HepG2 (cell line): ENCODE measurements around the gene NFIC. TPM values are rescaled to one million over a fixed set of nuclear protein-coding genes. Genes with fewer than 3 reads are reported as not detected.

Experiments
- ATAC-seq: fragments of 200-7000 bp; cut with Tn5 transposase; 3 replicates; pipeline ENCODE4 v1.9.1; 2020; ENCODE audit warnings: mild to moderate bottlenecking, moderate library complexity
- BruUV-seq: library from RNA; stranded (reverse); fragments of 400-500 nt; replicated peaks from 2 replicates; lab custom pipeline; 2021; lab: Mats Ljungman, UMichigan
- CTCF ChIA-PET: fragments of 300-600 bp; formaldehyde crosslinking; extraction: SDS; loops from one replicate; lab custom pipeline; 2021; ENCODE audit warnings: low total read pairs, inconsistent platforms, low intra/inter-chr PET ratio; lab: Yijun Ruan, JAX
- POLR2A ChIA-PET: fragments of 350-600 bp; sonication (Branson Sonifier 250); formaldehyde crosslinking; loops from one replicate; lab custom pipeline; 2020; ENCODE audit warnings: antibody characterized with exemption, inconsistent platforms; lab: Yijun Ruan, JAX
- DNase-seq: peaks from one replicate; pipeline ENCODE4 v3.0.0-alpha.2; 2015; ENCODE audit warnings: low spot score
- FAIRE-seq: peaks from 3 replicates; lab custom pipeline; 2011; peaks lifted over from hg19 to GRCh38; lab: Jason Lieb, UNC
- H2AFZ ChIP-seq: one replicate; pipeline ENCODE4 v1.6.1; 2011; ENCODE audit warnings: low read length, inconsistent platforms
- H3K27ac ChIP-seq: fragments of 300-600 bp; 3 replicates; pipeline ENCODE4 v1.8.0; 2011; ENCODE audit warnings: mixed run types, mild to moderate bottlenecking, mixed read lengths, low read length, inconsistent platforms; ENCODE audit not compliant: insufficient read depth; ENCODE audit errors: extremely low read length
- H3K27me3 ChIP-seq, 2 experiments: fragments of 200-600 bp in 1 of 2; 2 replicates in 1 of 2; 3 replicates in 1 of 2; pipeline versions ENCODE4 v1.6.0 to v1.8.0; 2011; ENCODE audit warnings: low read length in 2 of 2, mild to moderate bottlenecking in 2 of 2, moderate library complexity in 2 of 2, inconsistent platforms in 1 of 2; ENCODE audit not compliant: insufficient read depth in 2 of 2, control insufficient read depth in 1 of 2
- H3K36me3 ChIP-seq, 2 experiments: fragments of 200-600 bp in 1 of 2; replicated peaks in 1 of 2; 2 replicates in 1 of 2; 3 replicates in 1 of 2; pipeline versions ENCODE4 v1.5.1 to v1.8.0; 2011; ENCODE audit warnings: low read length in 2 of 2, inconsistent platforms in 1 of 2; ENCODE audit not compliant: insufficient read depth in 2 of 2, control insufficient read depth in 1 of 2
- H3K4me1 ChIP-seq: 2 replicates; pipeline ENCODE4 v1.5.1; 2012; ENCODE audit warnings: low read length, inconsistent platforms; ENCODE audit not compliant: insufficient read depth
- H3K4me2 ChIP-seq: 2 replicates; pipeline ENCODE4 v1.6.0; 2011; ENCODE audit warnings: low read depth, low read length, inconsistent platforms
- H3K4me3 ChIP-seq, 3 experiments: fragments of 200-600 bp in 1 of 3; sonication (generic), shearing (Covaris generic) in 1 of 3; replicated peaks in 1 of 3; 2 replicates each; pipeline ENCODE4 v1.5.1; 2011 to 2016; ENCODE audit warnings: low read length in 3 of 3, inconsistent platforms in 2 of 3, low read depth in 2 of 3, mild to moderate bottlenecking in 2 of 3, control low read depth in 1 of 3, mixed read lengths in 1 of 3; ENCODE audit not compliant: insufficient read depth in 1 of 3
- H3K79me2 ChIP-seq: one replicate; pipeline ENCODE4 v1.6.1; 2011; ENCODE audit warnings: low read length, inconsistent platforms; ENCODE audit not compliant: insufficient read depth
- H3K9ac ChIP-seq: 2 replicates; pipeline ENCODE4 v1.6.0; 2011; ENCODE audit warnings: mild to moderate bottlenecking, low read depth, low read length, inconsistent platforms; ENCODE audit not compliant: insufficient read depth
- H3K9me3 ChIP-seq: 2 replicates; pipeline ENCODE4 v1.5.1; 2012; ENCODE audit warnings: mild to moderate bottlenecking, low read length
- H4K20me1 ChIP-seq: 2 replicates; pipeline ENCODE4 v1.6.0; 2011; ENCODE audit warnings: inconsistent platforms, mild to moderate bottlenecking, low read length, moderate library complexity; ENCODE audit not compliant: insufficient read depth
- EHMT2 ChIP-seq: fragments of 200-600 bp; sonication (generic); IDR thresholded peaks from 2 replicates; pipeline ENCODE4 v1.7.0; 2017; ENCODE audit warnings: antibody characterized with exemption, low read depth, low read length, borderline replicate concordance
- GFI1 ChIP-seq: sonication (generic); formaldehyde crosslinking; IDR thresholded peaks from 2 replicates; pipeline ENCODE4 v1.5.0; 2020; ENCODE audit warnings: missing genetic modification reagents, mild to moderate bottlenecking, borderline replicate concordance
- KDM1A ChIP-seq: IDR thresholded peaks from 2 replicates; pipeline ENCODE4 v1.6.1; 2016; ENCODE audit warnings: missing compliant biosample characterization
- STAT5B ChIP-seq: sonication (generic); formaldehyde crosslinking; IDR thresholded peaks from 2 replicates; pipeline ENCODE4 v1.4.0; 2020; ENCODE audit warnings: missing genetic modification reagents
- ZKSCAN8 ChIP-seq: IDR thresholded peaks from 2 replicates; pipeline ENCODE4 v1.6.1; 2016; ENCODE audit warnings: borderline replicate concordance, missing genetic modification reagents, missing compliant biosample characterization
- ZMYM3 ChIP-seq: sonication (generic); formaldehyde crosslinking; IDR thresholded peaks from 2 replicates; pipeline ENCODE4 v1.5.1; 2020; ENCODE audit warnings: mild to moderate bottlenecking, missing genetic modification reagents
- ZNF691 ChIP-seq: sonication (generic); formaldehyde crosslinking; IDR thresholded peaks from 2 replicates; pipeline ENCODE4 v1.4.0; 2020; ENCODE audit warnings: missing genetic modification reagents, low read depth, mild to moderate bottlenecking, borderline replicate concordance
- ZNF780A ChIP-seq: sonication (generic); formaldehyde crosslinking; IDR thresholded peaks from 2 replicates; pipeline ENCODE4 v1.8.0; 2022; ENCODE audit warnings: mild to moderate bottlenecking, missing genetic modification reagents, moderate library complexity
- WGBS: methylation state at CpG from one replicate; pipeline ENCODE4 v1.1.6; 2017; ENCODE audit warnings: low lambda C conversion rate; 5-methylcytosine and 5-hydroxymethylcytosine counted together
- in situ Hi-C: cut with HindIII; loops from 2 replicates; pipeline ENCODE4 v1.10.0; 2017; ENCODE audit warnings: low pct_unique_long_range_greater_than_20kb; ENCODE audit not compliant: extremely low pct_ligation_motif_present
- intact Hi-C: fragments of 100-400 bp; cut with micrococcal nuclease; formaldehyde crosslinking; loops from one replicate; pipeline ENCODE4 v1.10.0; 2022; ENCODE audit not compliant: unreplicated experiment
- polyA plus RNA-seq, 8 experiments: library from polyadenylated mRNA; depleted of rRNA in 3 of 8; stranded (reverse) in 7 of 8; unstranded in 1 of 8; fragments of >200 nt; fragmentation: Illumina TruSeq in 4 of 8; extraction: Trizol in 4 of 8; gene quantifications; 2 replicates each; pipeline versions ENCODE4 v1.2.1 to v1.2.3, GENCODE V29; 2011 to 2016; ENCODE audit warnings: low read depth in 4 of 8, missing spikeins in 1 of 8, mixed read lengths in 1 of 8; ENCODE audit not compliant: insufficient read depth in 1 of 8
- total RNA-seq, 5 experiments: library from RNA; depleted of rRNA; stranded (reverse); fragments of >200 nt; fragmentation: Illumina TruSeq; extraction: Trizol; gene quantifications; 2 replicates each; pipeline ENCODE4 v1.2.3, GENCODE V29; 2016; ENCODE audit warnings: low read depth in 1 of 5

NFIC gene
- total and polyA plus RNA-seq, 2 of the 13 experiments (the other 11 are each of a cell fraction or from before 2014, with no cell fraction given), result 1.3 to 2.5 TPM

DNA sequence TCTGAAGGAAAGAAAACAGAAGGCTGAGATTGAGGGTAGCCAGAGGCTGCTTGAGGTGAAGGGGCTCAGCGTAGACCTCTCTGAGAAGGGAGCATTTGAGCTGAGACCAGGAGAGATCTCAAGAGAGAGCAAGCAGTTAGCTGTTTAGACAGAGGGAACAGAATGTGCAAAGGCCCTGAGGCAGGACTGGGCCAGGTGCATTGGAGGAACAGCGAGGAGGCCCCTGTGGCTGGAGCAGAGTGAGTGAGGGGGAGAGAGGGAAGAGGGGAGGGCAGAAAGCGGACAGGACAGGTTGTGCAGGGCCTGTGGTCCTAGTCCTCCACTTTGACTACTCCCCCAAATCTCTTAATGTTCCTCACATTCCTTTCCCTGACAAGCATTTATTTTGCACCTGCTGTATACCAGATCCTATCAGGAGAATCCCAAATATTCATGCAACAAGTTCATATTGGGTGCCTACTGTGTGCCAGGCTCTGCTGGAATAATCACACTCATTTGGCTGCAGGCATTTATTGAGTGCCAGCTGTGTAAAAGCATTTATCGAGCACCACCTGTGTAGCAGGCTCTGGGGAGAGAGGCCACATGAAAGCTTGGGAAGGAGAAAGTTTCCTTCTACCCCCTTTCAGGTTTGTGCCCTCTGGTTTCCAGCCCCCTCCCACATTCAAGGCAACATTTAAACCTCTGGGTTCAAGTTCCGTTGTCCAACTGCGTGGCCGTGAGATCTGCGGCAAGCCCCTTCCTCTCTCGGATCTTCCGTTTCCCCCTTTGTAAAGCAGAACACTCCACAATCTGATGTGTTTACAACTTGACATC, 36.5 kb downstream of the NFIC start:
- ATAC-seq (no peak), FAIRE-seq (no peak), DNase-seq (no peak)
- WGBS, result 94% methylated on average over 10 of the region's 10 CpGs
- BruUV-seq, result no TSS peak
- TF ChIP-seq ZNF780A (CRISPR knock-in tag), result no peak
- no peak; the same call in 1 of the 2 replicates for TF ChIP-seq KDM1A (CRISPR knock-in tag)
- TF ChIP-seq EHMT2, result no peak
- TF ChIP-seq ZMYM3 (CRISPR knock-in tag), result peak; percentile 77; the same call in 1 of the 2 replicates
- TF ChIP-seq STAT5B (CRISPR knock-in tag), result no peak
- TF ChIP-seq ZNF691 (CRISPR knock-in tag), result 0 out of 2 replicates have a peak, but pooled peaks have one; percentile 32
- peak; percentile 88; the same call in 1 of the 2 replicates for TF ChIP-seq GFI1 (CRISPR knock-in tag)
- TF ChIP-seq ZKSCAN8 (CRISPR knock-in tag), result peak; percentile 98
- ChIA-PET CTCF (no interaction called here), POLR2A (no interaction called here)
- H3K79me2 ChIP-seq, result no peaks in the 10 kb centered on the region
- peaks cover 59% of the 10 kb centered on the region for H3K4me1 ChIP-seq
- H3K4me2 ChIP-seq, result no peak overlapping the region
- H3K4me3 ChIP-seq, result no peak overlapping the region
- H3K27ac ChIP-seq, result no peak overlapping the region
- no peaks in the 10 kb centered on the region for H3K9me3 ChIP-seq
- H3K36me3 ChIP-seq, result no peaks in the 10 kb centered on the region
- no peak overlapping the region for H3K9ac ChIP-seq
- intact Hi-C loops, result no loop called here
- H3K27me3 ChIP-seq, result no peaks in the 10 kb centered on the region
- in situ Hi-C loops, result no loop called here
- H2AFZ ChIP-seq, result no peak overlapping the region
- H4K20me1 ChIP-seq, result no peaks in the 10 kb centered on the region
